H9 (cell line): Measurements from ENCODE around the gene GDPD2. TPM values are rescaled to one million over a fixed set of nuclear protein-coding genes. Genes with fewer than 3 reads are reported as not detected.

ENCODE experiments used
- DNase-seq: peaks from one replicate; pipeline ENCODE4 v3.0.0-alpha.2; 2017
- H2AFZ ChIP-seq: one replicate; pipeline ENCODE4 v1.6.1; 2013; ENCODE audit warnings: mild to moderate bottlenecking, low read length, control low read depth, moderate library complexity
- H2AK5ac ChIP-seq: 2 replicates; pipeline ENCODE4 v1.6.1; 2013; ENCODE audit warnings: low read length, control low read depth, mixed read lengths; ENCODE audit not compliant: insufficient read length
- H2BK120ac ChIP-seq: one replicate; pipeline ENCODE4 v1.6.1; 2013; ENCODE audit warnings: low read depth, mild to moderate bottlenecking, low read length, control low read depth, inconsistent platforms; ENCODE audit not compliant: poor library complexity, severe bottlenecking
- H2BK12ac ChIP-seq: 2 replicates; pipeline ENCODE4 v1.6.1; 2013; ENCODE audit warnings: low read length, control low read depth, mixed read lengths, low read depth; ENCODE audit not compliant: insufficient read length
- H2BK15ac ChIP-seq: 2 replicates; pipeline ENCODE4 v1.6.1; 2013; ENCODE audit warnings: low read depth, low read length, control low read depth
- H2BK20ac ChIP-seq: one replicate; pipeline ENCODE4 v1.6.1; 2013; ENCODE audit warnings: low read depth, mild to moderate bottlenecking, low read length, control low read depth, inconsistent platforms; ENCODE audit not compliant: poor library complexity, severe bottlenecking
- H2BK5ac ChIP-seq: 2 replicates; pipeline ENCODE4 v1.6.1; 2013; ENCODE audit warnings: low read length, control low read depth, mixed read lengths; ENCODE audit not compliant: insufficient read length
- H3K14ac ChIP-seq: 2 replicates; pipeline ENCODE4 v1.6.1; 2013; ENCODE audit warnings: low read length, control low read depth; ENCODE audit not compliant: insufficient read depth
- H3K18ac ChIP-seq: 2 replicates; pipeline ENCODE4 v1.6.1; 2013; ENCODE audit warnings: low read depth, mild to moderate bottlenecking, mixed read lengths, low read length, control low read depth; ENCODE audit not compliant: insufficient read length
- H3K23ac ChIP-seq: 2 replicates; pipeline ENCODE4 v1.6.1; 2013; ENCODE audit warnings: low read length, control low read depth, mixed read lengths, low read depth; ENCODE audit not compliant: insufficient read length
- H3K23me2 ChIP-seq: 2 replicates; pipeline ENCODE4 v1.6.1; 2013; ENCODE audit warnings: low read depth, mild to moderate bottlenecking, mixed read lengths, low read length, control low read depth; ENCODE audit not compliant: insufficient read length, poor library complexity, severe bottlenecking
- H3K27ac ChIP-seq: 2 replicates; pipeline ENCODE4 v1.5.1; 2013; ENCODE audit warnings: low read length, control low read depth, mixed read lengths, low read depth; ENCODE audit not compliant: insufficient read length
- H3K27me3 ChIP-seq: 2 replicates; pipeline ENCODE4 v1.6.1; 2013; ENCODE audit warnings: low read length, control low read depth, inconsistent platforms; ENCODE audit not compliant: insufficient read depth
- H3K4ac ChIP-seq: 2 replicates; pipeline ENCODE4 v1.6.1; 2013; ENCODE audit warnings: low read depth, mild to moderate bottlenecking, control low read depth, inconsistent platforms, low read length, moderate library complexity
- H3K4me1 ChIP-seq: 2 replicates; pipeline ENCODE4 v1.6.1; 2013; ENCODE audit warnings: low read length, control low read depth, inconsistent platforms; ENCODE audit not compliant: insufficient read depth
- H3K4me2 ChIP-seq: 2 replicates; pipeline ENCODE4 v1.6.1; 2013; ENCODE audit warnings: low read length, control low read depth, mixed read lengths; ENCODE audit not compliant: insufficient read length, insufficient read depth
- H3K56ac ChIP-seq: 2 replicates; pipeline ENCODE4 v1.6.1; 2013; ENCODE audit warnings: low read depth, mild to moderate bottlenecking, mixed read lengths, low read length, control low read depth; ENCODE audit not compliant: insufficient read length
- H3K79me1 ChIP-seq: 2 replicates; pipeline ENCODE4 v1.6.1; 2013; ENCODE audit warnings: low read depth, mild to moderate bottlenecking, moderate library complexity, low read length, control low read depth, inconsistent platforms; ENCODE audit not compliant: insufficient read depth, poor library complexity, severe bottlenecking
- H3K79me2 ChIP-seq: 2 replicates; pipeline ENCODE4 v1.6.1; 2013; ENCODE audit warnings: low read length, control low read depth, inconsistent platforms; ENCODE audit not compliant: insufficient read depth
- H3K9ac ChIP-seq: 2 replicates; pipeline ENCODE4 v1.6.1; 2013; ENCODE audit warnings: low read length, control low read depth, mixed read lengths; ENCODE audit not compliant: insufficient read length; ENCODE audit errors: extremely low read depth
- H3K9me3 ChIP-seq: one replicate; pipeline ENCODE4 v1.6.1; 2013; ENCODE audit warnings: low read depth, low read length, inconsistent platforms; ENCODE audit not compliant: control insufficient read depth
- H3T11ph ChIP-seq: one replicate; pipeline ENCODE4 v1.6.1; 2013; ENCODE audit warnings: mild to moderate bottlenecking, low read length, control low read depth, inconsistent platforms
- H4K20me1 ChIP-seq: one replicate; pipeline ENCODE4 v1.6.1; 2013; ENCODE audit not compliant: control insufficient read depth, insufficient read length, insufficient read depth
- H4K5ac ChIP-seq: 2 replicates; pipeline ENCODE4 v1.6.1; 2013; ENCODE audit warnings: low read depth, mild to moderate bottlenecking, mixed read lengths, low read length, control low read depth; ENCODE audit not compliant: insufficient read length
- H4K8ac ChIP-seq: replicated peaks from 2 replicates; pipeline ENCODE4 v1.6.1; 2013; ENCODE audit warnings: low read length, control low read depth, mixed read lengths, low read depth; ENCODE audit not compliant: insufficient read length
- H4K91ac ChIP-seq: 2 replicates; pipeline ENCODE4 v1.6.1; 2013; ENCODE audit warnings: low read depth, mild to moderate bottlenecking, moderate library complexity, mixed read lengths, low read length, control low read depth; ENCODE audit not compliant: insufficient read length
- H3K27ac Mint-ChIP-seq, 3 experiments: 2 replicates in 2 of 3; 3 replicates in 1 of 3; pipeline ENCODE4 v1.8.0; 2020 to 2021; ENCODE audit warnings: mixed read lengths in 3 of 3, mild to moderate bottlenecking in 1 of 3, moderate library complexity in 1 of 3
- H3K27me3 Mint-ChIP-seq: 2 replicates; pipeline ENCODE4 v1.8.0; 2021; ENCODE audit warnings: low read depth, mild to moderate bottlenecking, moderate library complexity, mixed read lengths
- H3K36me3 Mint-ChIP-seq, 3 experiments: 2 replicates in 2 of 3; 3 replicates in 1 of 3; pipeline ENCODE4 v1.8.0; 2020 to 2021; ENCODE audit warnings: low read depth in 3 of 3, mixed read lengths in 3 of 3; ENCODE audit not compliant: insufficient read depth in 1 of 3
- H3K4me1 Mint-ChIP-seq, 2 experiments: 2 replicates each; pipeline ENCODE4 v1.8.0; 2020; ENCODE audit warnings: mixed read lengths in 2 of 2
- H3K4me3 Mint-ChIP-seq, 2 experiments: 2 replicates in 1 of 2; 3 replicates in 1 of 2; pipeline ENCODE4 v1.8.0; 2020 to 2021; ENCODE audit warnings: mild to moderate bottlenecking in 2 of 2, mixed read lengths in 2 of 2, moderate library complexity in 1 of 2
- H3K9me3 Mint-ChIP-seq, 2 experiments: 2 replicates in 1 of 2; 3 replicates in 1 of 2; pipeline ENCODE4 v1.8.0; 2020; ENCODE audit warnings: mild to moderate bottlenecking in 2 of 2, mixed read lengths in 2 of 2, moderate library complexity in 1 of 2
- CTCF ChIP-seq: fragments of 200-600 bp; sonication (generic); conservative IDR thresholded peaks from 3 replicates; pipeline ENCODE4 v1.8.0; 2021; ENCODE audit warnings: antibody characterized with exemption, mild to moderate bottlenecking
- WGBS: extraction: QIAGEN DNeasy Blood & Tissue Kit; methylation state at CpG from one replicate; pipeline ENCODE4 v1.1.7; 2013; ENCODE audit warnings: missing lambda C conversion rate, low lambda C conversion rate, mixed read lengths; ENCODE audit not compliant: insufficient read length; ENCODE audit errors: extremely low coverage; 5-methylcytosine and 5-hydroxymethylcytosine counted together
- total RNA-seq: library from RNA; stranded (reverse); gene quantifications from 2 replicates; pipeline ENCODE4 v1.2.1, GENCODE V29; 2021

GDPD2 gene
- total RNA-seq, 1 experiment from 2014 or later: 13.9 TPM

GRCh38 chrX:70444326-70444945, 21.3 kb downstream of the GDPD2 start, which contains the start of gene DLG3:
TSS of gene DLG3 (plus strand) at chrX:70444835. CDS start at chrX:70445202, 367 bp downstream.
- Histone ChIP-seq H3T11ph (no peak within 1 kb of the TSS), H3K27me3 (peaks cover 2% of the 10 kb centered on the region; the same call in 1 of the 2 replicates), H3K4me1 (no peaks in the 10 kb centered on the region), H3K27ac (no peak within 1 kb of the TSS), H2AK5ac (no peak within 1 kb of the TSS), H3K56ac (no peak within 1 kb of the TSS), H3K9ac (no peak within 1 kb of the TSS), H3K14ac (no peak within 1 kb of the TSS; the same call in 1 of the 2 replicates), H2BK20ac (no peak within 1 kb of the TSS), H3K18ac (no peak within 1 kb of the TSS), H2AFZ (no peak within 1 kb of the TSS), H4K5ac (no peak within 1 kb of the TSS), H3K9me3 (peaks cover 57% of the 10 kb centered on the region), H3K23me2 (no peaks in the 10 kb centered on the region), H3K79me1 (no peaks in the 10 kb centered on the region), H4K8ac (no peak within 1 kb of the TSS), H2BK15ac (no peak within 1 kb of the TSS), H2BK120ac (no peak within 1 kb of the TSS), H3K4ac (no peak within 1 kb of the TSS), H3K23ac (no peak within 1 kb of the TSS), H4K20me1 (no peaks in the 10 kb centered on the region), H4K91ac (no peak within 1 kb of the TSS), H2BK12ac (no peak within 1 kb of the TSS), H2BK5ac (no peak within 1 kb of the TSS), H3K79me2 (no peaks in the 10 kb centered on the region), H3K4me2 (peak within 1 kb of the TSS; percentile 39)
- TF ChIP-seq CTCF: no peak
- H3K36me3 Mint-ChIP-seq: 0 out of 7 replicates have a peak, but pooled peaks cover 0 to 2% (median 0%) of the 10 kb centered on the region in 3 experiments
- H3K27me3 Mint-ChIP-seq: peaks cover 29% of the 10 kb centered on the region
- peak within 1 kb of the TSS in 1 of 2 experiments; percentile 75; a peak in 3 of 5 replicates for H3K4me3 Mint-ChIP-seq
- no peak within 1 kb of the TSS for H3K27ac Mint-ChIP-seq
- peaks cover 0 to 9% of the 10 kb centered on the region in 2 experiments; a peak in 2 of 4 replicates for H3K4me1 Mint-ChIP-seq
- WGBS: no CpG with 5 or more reads among the region's 21 CpGs
- H3K9me3 Mint-ChIP-seq: peaks cover 66% of the 10 kb centered on the region in 2 experiments
- peak; percentile 64 for DNase-seq
